RWPE1 (cell line): ENCODE data around the gene COX4I2.

Experiments
- CTCF ChIA-PET: fragments of 350-600 bp; sonication (Branson Sonifier 250); formaldehyde crosslinking; extraction: SDS; loops from one replicate; lab custom pipeline; 2021; lab: Yijun Ruan, JAX
- POLR2A ChIA-PET: fragments of 400-600 bp; formaldehyde crosslinking; extraction: SDS; loops from one replicate; lab custom pipeline; 2020; ENCODE audit warnings: antibody characterized with exemption; ENCODE audit not compliant: low non-redundant PET; lab: Yijun Ruan, JAX
- DNase-seq: peaks from one replicate; pipeline ENCODE4 v3.0.0; 2012; ENCODE audit warnings: low spot score
- H3K27ac ChIP-seq: fragments of 450-650 bp; 2 replicates; pipeline ENCODE4 v1.5.1; 2017
- CTCF ChIP-seq: fragments of 450-650 bp; conservative IDR thresholded peaks from 2 replicates; pipeline ENCODE4 v1.5.1; 2017; ENCODE audit warnings: low read depth, mild to moderate bottlenecking

The COX4I2 gene

GRCh38 chr20:31638317-31638716 is 605 bp downstream of the COX4I2 start:
- no peak for TF ChIP-seq CTCF
- ChIA-PET CTCF (interaction anchor here (0.8 kb wide), 1 partner anchor 25 kb away, joined by 4 read pairs; no protein-coding TSS in a partner anchor), POLR2A (no interaction called here)
- DNase-seq = no peak
- H3K27ac ChIP-seq = no peak overlapping the region

GRCh38 chr20:31638816-31639215 is 1.1 kb downstream of the COX4I2 start:
- CTCF ChIA-PET = interaction anchor here (0.7 to 0.8 kb wide), 2 partner anchors 26 to 85 kb away, joined by 3 to 4 read pairs; no protein-coding TSS in a partner anchor
- TF ChIP-seq CTCF = no peak

GRCh38 chr20:31640259-31640658 is 2.5 kb downstream of the COX4I2 start:
- no peak for TF ChIP-seq CTCF
- ChIA-PET CTCF (interaction anchor here (0.6 to 1.6 kb wide), 4 partner anchors 8 to 84 kb away, joined by 3 to 8 read pairs (median 4); no protein-coding TSS in a partner anchor), POLR2A (no interaction called here)
- no peak for DNase-seq
- no peak overlapping the region for H3K27ac ChIP-seq

More at GRCh38 chr20:31638816-31639215, 1.1 kb downstream of the COX4I2 start:
- POLR2A ChIA-PET = no interaction called here
- no peak overlapping the region for H3K27ac ChIP-seq
- no peak for DNase-seq

- TF ChIP-seq CTCF = no peak
- ChIA-PET POLR2A (interaction anchor here (0.6 kb wide), 2 partner anchors 83 to 1185 kb away, joined by 3 read pairs; no protein-coding TSS in a partner anchor), CTCF (interaction anchor here (0.7 to 1.6 kb wide), 5 partner anchors 9 to 182 kb away, joined by 3 to 8 read pairs (median 5); no protein-coding TSS in a partner anchor)
- no peak for DNase-seq
- no peak overlapping the region for H3K27ac ChIP-seq
Observed at GRCh38 chr20:31641391-31641790, 3.7 kb downstream of the COX4I2 start.

GRCh38 chr20:31642837-31643236 is 5.1 kb downstream of the COX4I2 start:
- CTCF ChIA-PET = interaction anchor here (0.5 to 1.9 kb wide), 3 partner anchors 9 to 182 kb away, joined by 3 to 11 read pairs (median 3); no protein-coding TSS in a partner anchor
- no peak for TF ChIP-seq CTCF
- no peak for DNase-seq
- no peak overlapping the region for H3K27ac ChIP-seq
- POLR2A ChIA-PET = no interaction called here

GRCh38 chr20:31643522-31643921 is 5.8 kb downstream of the COX4I2 start:
- no peak for DNase-seq
- CTCF ChIA-PET = interaction anchor here (0.5 to 1.9 kb wide), 2 partner anchors 9 to 81 kb away, joined by 3 to 11 read pairs; no protein-coding TSS in a partner anchor
- POLR2A ChIA-PET = no interaction called here
- H3K27ac ChIP-seq = no peak overlapping the region
- TF ChIP-seq CTCF = no peak
